ENCODE measurements around the gene CLCA4.
"Not testable (repeated sequence)": the region's sequence is repeated elsewhere in the genome, so short reads cannot be mapped to it uniquely, and the experiment has no call there.

CLCA4 gene, protein sequence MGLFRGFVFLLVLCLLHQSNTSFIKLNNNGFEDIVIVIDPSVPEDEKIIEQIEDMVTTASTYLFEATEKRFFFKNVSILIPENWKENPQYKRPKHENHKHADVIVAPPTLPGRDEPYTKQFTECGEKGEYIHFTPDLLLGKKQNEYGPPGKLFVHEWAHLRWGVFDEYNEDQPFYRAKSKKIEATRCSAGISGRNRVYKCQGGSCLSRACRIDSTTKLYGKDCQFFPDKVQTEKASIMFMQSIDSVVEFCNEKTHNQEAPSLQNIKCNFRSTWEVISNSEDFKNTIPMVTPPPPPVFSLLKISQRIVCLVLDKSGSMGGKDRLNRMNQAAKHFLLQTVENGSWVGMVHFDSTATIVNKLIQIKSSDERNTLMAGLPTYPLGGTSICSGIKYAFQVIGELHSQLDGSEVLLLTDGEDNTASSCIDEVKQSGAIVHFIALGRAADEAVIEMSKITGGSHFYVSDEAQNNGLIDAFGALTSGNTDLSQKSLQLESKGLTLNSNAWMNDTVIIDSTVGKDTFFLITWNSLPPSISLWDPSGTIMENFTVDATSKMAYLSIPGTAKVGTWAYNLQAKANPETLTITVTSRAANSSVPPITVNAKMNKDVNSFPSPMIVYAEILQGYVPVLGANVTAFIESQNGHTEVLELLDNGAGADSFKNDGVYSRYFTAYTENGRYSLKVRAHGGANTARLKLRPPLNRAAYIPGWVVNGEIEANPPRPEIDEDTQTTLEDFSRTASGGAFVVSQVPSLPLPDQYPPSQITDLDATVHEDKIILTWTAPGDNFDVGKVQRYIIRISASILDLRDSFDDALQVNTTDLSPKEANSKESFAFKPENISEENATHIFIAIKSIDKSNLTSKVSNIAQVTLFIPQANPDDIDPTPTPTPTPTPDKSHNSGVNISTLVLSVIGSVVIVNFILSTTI

DNA sequence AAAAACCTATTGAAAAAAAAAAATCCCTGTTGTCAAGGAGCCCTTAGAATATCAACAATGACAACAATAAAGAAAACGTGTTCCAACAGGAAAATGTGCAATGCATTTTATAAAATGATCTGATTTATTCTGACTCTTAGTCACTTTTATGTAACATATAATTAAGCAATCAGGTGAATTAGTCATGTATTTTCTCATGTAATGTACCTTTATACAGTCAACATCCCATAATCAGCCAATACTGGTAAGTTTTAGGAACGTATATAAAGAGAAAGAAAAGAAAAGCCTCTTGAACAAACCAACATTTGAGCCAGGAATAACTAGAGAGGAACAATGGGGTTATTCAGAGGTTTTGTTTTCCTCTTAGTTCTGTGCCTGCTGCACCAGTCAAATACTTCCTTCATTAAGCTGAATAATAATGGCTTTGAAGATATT is at the start of gene CLCA4:
Gene CLCA4, plus strand, starts transcription at position 292 of the 435 bp plus-strand sequence. Its CDS starts 42 bp downstream, at position 334.
- DNase-seq (ENCODE audit: low read depth, low spot score): no peak

DNA sequence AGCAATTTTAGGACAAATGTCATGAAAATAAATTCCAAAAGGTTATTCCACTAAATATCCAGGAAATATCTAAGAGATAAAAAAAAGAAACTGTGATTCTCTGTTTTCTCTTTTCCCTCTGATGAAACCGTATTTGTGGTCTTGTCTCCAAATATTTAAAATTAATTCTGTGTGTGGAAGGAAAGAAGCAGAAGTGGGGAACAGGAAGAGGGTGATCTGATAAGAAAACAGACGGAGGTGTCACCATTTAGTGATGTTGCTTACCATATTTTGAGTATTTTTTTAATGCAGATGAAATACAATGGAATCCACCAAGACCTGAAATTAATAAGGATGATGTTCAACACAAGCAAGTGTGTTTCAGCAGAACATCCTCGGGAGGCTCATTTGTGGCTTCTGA is 48.6 kb upstream of the CLCA4 start:
- no peak for DNase-seq (ENCODE audit: low read depth, low spot score)

DNA sequence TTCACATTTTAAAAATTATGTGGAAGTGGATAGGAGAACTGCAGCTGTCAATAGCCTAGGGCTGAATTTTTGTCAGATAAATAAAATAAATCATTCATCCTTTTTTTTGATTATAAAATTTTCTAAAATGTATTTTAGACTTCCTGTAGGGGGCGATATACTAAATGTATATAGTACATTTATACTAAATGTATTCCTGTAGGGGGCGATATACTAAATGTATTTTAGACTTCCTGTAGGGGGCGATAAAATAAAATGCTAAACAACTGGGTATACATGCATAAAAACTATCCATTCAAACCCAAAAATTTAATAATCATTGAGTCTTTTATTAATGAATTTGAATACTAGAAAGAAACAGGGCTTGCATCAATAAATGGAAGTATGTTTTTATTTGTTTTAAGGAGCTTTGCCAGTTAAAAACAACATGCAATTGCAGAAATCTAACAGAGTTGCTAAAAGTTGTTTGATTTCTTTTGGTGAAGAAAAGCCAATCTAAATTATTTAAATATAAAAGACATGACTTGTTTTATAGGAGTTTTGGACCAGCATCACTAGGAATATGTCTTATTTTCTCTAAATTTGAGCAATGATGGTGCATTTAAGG is 46.8 kb upstream of the CLCA4 start:
- no peak for DNase-seq (ENCODE audit: low read depth, low spot score)

DNA sequence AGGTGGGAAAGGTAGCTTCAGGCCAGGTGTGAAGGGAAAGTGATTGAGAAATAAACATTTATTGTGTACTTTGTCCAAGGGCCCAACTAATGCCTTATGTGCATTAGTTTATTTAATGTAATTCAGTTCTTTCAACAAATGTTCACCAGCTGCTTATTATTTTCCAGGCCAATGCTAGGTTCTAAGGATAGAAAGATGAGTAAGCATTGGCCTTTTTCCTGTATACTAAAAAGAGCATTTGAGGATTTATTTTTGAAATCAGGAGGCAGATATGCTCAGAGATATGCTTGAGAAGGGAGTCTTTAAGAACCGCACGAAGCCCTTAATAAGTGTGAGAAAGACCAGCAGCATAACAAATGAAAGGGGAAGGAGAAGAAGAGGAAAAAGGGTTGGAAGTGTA is 46.2 kb upstream of the CLCA4 start:
- DNase-seq (ENCODE audit: low read depth, low spot score): no peak

DNA sequence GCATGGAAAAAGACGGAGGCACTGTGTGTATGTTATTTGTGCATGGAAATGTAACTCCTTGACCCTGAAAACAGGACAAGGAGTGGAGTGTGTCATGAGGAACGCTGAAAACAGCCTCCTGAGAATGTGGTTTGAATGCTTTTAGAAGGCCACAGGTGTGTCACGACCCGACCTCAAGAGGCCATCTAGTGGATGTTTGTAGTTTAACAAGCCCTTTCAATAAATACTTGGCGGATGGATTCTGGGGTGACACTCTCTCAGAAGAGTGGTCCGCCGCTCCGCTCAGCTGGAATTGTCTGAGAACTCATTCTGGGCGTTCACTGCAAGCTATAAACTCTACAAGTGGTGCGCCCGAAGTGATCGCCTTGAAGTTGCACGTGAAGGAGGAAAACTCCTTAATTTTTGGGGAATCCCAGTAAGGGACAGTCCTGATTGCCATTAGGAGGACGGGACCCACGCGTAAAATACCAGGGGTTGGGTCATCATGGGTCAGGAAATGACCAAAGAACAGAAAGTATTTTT is 44.7 kb upstream of the CLCA4 start:
- DNase-seq (ENCODE audit: low read depth, low spot score): not testable (repeated sequence)

DNA sequence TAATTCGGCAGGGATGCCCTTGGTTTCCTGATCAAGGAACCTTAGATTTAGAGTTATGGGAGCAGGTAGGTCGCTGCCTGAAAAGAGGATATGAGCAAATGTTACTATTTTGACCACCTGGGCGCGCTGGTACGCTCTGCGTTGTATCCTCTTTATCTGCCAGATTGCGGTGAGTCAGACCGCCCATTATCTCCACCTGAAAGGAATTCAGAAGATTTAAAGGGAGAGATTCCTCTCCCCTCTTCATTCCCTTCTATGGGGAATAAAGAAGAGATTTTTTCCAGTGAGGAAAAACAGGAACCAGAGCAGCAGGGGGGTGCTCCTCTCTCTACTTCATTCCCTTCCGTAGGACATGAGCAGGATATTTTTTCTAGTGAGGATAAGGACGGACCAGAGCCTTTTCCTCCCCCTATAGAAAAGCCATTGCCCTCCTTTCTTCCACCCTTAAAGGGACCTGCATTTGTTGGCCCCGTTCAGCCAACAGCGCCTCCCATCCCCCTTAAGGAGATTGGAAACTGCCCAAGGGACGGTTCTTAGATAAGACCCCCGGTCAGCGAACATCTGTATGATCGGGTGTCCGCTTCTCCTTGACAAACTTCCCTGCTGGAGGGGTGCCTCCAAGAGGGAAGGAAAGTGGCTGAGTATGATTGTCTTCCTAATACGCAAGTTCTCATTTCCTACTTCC is 44.0 kb upstream of the CLCA4 start:
- DNase-seq (ENCODE audit: low read depth, low spot score): no peak

DNA sequence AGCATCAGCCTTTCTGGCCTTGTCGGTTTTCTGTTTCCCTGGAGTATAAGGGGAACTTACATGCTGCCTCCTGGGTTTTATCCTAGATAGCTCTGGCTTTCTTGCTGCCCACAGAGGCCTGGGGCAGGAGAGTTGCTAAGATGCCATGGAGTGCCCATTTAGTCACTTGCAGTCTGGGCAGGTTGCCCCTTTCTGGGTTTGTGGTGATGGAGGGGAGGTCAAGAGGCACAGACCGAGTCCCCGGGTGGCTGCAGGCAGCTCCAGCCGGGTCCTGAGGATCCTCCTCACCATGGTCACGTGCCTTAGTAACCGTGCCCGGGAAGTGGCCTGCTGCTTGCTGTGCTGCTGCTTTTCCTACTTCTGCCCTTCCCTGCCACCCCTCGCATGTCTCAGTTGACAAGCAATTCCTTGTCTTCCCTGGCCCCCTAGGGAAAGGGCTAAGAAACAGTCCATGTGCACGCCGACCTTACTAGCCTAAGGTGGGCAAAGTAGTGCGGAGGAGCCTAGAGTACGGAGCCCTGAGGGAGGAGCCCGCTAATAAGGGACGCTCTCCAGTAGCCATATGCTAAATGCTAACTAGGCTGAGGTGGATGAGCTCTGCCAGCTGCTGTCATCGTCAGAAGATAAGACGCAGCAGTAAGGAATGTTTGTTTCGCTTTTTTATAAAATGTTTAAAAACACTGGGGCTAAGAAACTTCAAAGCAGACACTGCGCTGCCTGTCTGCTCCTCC is 43.3 kb upstream of the CLCA4 start:
- no peak for DNase-seq (ENCODE audit: low read depth, low spot score)

DNA sequence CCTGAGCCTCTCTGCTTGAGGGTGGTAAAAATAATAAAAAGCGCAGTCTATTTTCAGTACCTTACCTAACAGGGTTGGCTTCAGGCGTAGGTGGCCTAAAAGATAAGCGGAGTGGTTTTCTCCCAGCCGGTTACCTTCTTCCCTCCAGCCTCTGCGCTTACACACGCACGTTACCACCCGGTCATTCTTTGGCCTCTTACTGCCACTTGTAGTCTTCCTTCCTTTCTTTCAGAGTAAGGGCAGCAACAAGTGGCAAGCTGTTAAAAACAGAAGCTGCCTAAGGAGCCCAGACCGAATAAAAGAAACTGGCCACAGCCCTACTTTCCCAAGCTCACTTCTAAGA is 42.8 kb upstream of the CLCA4 start:
- no peak for DNase-seq (ENCODE audit: low read depth, low spot score)

DNA sequence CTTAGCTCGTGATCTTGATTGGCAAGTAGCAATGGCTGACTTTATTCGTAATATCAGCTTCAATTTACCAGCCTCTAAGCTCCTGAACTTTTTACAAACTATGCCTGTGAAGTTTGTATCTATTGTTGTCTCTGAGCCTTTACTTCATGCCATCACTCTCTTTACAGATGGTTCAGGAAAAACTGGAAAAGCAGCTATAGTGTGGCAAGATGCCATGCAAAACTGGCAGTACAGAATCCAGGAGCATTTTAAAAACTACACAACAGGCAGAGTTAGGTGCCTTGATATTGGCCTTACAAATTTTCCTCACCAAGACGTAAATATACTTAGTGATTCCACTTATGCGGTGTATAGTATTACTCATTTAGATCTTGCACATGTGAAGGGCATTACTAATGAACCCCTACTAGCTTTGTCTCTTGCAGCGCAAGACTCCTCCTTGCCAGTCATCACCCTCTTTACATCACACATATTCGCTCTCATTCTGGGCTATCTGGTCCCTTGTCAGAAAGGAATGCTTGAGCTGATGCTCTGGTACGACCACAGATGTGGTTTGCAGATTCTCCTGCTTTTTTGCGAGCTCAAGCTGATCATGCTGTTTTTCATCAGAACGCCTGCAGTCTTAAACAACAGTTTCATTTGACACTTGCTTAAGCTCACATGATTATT is 41.8 kb upstream of the CLCA4 start:
- no peak for DNase-seq (ENCODE audit: low read depth, low spot score)

DNA sequence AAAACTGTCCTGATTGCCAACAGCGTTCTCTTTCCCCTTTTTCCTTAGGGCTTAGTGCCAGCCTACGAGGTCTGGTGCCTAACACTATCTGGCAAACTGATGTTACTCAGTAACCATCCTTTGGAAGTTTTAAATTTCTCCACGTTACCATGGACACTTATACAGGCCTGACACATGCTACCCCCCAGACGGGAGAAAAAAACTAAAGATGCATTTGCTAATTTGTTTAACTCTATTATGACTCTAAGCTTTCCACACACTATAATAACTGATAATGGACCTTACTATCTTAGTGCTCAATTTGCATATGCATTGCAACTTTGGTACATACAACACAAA is 41.3 kb upstream of the CLCA4 start:
- no peak for DNase-seq (ENCODE audit: low read depth, low spot score)

DNA sequence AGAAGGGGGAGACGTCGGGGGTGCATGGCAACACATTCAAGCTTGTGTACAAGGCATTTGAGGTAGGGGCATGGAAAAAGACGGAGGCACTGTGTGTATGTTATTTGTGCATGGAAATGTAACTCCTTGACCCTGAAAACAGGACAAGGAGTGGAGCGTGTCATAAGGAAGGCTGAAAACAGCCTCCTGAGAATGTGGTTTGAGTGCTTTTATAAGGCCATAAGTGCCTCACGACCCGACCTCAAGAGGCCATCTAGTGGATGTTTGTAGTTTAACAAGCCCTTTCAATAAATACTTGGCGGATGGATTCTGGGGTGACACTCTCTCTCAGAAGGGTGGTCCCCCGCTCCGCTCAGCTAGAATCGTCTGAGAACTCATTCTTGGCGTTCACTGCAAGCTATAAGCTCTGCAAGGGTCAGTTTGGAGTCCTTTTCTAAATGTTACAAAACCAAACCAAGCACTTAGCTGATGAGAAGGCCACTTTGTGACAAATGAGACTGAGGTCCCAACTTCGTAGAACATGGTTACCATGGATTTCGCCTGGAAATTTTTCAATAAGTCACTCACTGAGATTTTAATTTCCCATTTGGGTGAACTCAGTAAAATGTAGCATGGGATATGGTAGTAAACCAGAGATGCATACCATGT is 38.8 kb upstream of the CLCA4 start:
- DNase-seq (ENCODE audit: low read depth, low spot score): no peak

DNA sequence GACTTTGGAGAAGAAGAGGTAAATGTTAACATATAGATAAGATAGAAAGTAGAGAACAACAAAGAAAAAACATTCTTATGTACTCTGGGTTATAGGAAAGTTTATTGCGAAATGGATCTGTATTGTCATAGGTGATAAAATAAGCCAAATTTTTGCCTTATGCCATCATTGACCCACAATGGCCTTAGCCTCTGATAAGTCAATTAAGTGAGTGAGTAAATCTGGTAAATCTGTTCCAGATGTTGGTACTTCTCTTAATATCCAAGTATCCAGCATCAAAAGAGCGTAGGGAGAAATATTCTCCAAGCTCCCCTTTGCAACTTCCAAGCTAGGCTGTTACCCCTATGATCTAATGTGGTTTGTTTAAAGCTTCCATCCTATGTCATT is 38.3 kb upstream of the CLCA4 start:
- no peak for DNase-seq (ENCODE audit: low read depth, low spot score)

DNA sequence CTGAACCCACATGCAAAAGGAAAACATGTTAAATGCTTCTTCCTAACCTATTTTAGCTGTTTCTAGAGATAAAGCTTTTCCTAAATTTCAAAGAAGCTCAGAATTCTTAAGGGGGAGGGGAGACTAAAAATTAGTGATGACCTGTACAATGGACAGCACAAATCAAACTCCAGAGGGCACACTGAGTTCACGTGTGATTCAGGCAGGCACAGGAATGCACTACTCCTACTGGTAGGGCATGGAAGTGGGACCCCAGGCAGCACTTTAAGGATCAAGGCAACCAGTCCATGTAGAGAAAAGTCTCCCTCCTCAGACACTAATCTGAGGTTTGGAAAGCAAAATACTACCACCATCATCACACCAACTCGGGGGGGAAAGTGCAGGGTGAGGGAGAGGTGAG is 31.3 kb upstream of the CLCA4 start:
- no peak for DNase-seq (ENCODE audit: low read depth, low spot score)

DNA sequence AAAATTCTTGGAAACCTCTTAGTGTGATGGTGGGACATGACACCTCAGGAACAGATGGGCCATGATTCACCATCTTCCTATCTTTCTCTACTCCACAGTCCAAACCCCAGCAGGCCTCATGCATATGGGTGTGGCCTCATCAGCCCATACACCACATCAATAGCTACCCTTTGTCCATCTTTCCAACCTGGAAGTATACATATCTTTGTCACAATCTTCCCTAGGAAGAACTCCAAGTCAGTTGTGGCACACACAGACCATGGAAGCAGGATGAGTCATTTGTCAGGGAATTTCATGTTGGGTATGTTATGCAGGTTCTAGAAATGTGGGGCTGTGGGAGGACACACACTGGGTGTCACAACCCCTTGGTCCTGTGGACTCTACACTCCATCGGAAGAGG is 30.5 kb upstream of the CLCA4 start:
- no peak for DNase-seq (ENCODE audit: low read depth, low spot score)

DNA sequence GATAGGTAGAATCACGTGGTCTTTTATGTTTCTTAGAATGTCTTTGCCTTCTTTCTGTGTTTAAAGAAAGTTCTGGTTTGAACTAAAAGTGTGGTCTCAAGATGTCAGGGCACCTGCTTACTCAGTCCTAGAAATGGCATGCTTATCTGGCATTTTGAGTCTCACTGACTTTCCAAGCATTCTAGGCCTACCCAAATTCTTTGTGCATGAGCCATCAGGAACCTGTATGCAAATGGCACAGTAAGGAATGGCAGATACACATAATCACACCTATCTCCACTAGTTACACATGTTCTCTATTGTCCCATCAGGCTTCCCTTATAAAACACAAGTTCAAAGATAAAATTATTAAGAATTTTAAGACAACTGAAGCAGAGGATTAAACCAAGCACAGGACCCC is 29.5 kb upstream of the CLCA4 start:
- no peak for DNase-seq (ENCODE audit: low read depth, low spot score)

DNA sequence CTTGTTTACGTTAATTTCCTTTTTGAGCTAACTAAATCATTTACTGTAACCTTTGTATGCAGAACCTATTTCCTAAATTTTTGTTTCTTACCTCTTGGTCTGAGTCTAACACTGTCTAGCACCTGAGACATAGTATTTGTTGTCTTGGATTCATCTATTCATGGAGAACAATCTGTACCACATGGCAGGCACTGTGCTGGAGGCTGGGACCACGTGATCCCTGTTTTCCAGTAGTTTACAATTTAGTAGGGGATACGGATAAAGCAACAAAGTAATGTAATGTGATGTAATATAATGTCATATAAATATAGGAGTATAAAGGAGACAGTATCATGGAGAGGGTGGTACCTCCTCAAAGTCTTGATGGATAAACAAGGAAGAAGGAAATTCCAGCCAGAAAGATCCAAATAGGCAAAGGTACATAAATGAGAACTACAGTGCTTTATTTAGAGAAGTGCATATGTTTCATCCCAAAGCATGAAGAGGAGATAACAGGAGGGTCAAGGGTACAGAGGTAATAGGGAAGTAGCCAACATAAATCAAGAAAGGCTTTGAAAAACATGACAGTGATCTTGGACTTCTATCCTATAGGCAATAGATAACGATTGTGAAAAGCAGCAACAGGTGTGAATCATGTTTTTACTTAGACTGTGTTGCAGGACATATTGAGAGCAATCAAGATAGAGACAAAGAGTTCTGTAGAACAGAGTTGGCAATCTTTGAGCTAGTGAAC is 25.9 kb upstream of the CLCA4 start:
- DNase-seq (ENCODE audit: low read depth, low spot score): no peak

DNA sequence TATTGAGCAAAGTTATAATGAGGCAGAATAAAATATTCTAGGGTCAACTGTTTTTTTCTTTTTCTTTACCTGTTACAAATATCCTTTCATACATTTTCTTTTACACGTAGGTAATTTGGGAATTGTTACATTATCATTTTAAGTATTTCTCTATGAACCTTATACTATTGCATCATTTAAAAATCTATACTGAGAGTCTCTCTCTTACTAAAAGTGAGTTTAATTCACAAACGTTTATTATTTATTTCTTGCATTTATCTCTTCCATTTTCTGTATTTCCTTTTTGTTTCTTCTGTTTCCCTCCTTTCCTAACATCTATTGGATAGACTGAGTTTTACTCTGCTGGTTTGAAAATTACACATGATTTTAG is 25.4 kb upstream of the CLCA4 start:
- DNase-seq (ENCODE audit: low read depth, low spot score): no peak

DNA sequence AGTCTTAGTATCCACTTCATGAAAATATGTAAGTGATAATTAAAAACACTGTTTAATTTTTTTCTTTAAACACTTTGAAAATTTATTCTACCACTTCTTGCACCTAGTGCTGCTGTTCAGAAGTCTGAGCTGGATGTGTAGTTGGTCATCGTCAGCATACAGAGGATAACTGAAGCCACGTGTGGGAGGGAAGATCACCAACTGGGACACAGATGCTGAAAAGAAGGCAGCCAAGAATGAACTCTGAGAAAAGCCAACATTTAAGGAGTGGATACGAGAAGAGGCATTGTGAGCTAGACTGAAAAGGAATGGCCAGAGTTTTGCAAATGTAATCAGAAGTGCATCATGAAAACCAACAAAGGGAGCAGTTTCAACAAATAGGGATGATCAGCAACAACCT is 24.6 kb upstream of the CLCA4 start:
- no peak for DNase-seq (ENCODE audit: low read depth, low spot score)

DNA sequence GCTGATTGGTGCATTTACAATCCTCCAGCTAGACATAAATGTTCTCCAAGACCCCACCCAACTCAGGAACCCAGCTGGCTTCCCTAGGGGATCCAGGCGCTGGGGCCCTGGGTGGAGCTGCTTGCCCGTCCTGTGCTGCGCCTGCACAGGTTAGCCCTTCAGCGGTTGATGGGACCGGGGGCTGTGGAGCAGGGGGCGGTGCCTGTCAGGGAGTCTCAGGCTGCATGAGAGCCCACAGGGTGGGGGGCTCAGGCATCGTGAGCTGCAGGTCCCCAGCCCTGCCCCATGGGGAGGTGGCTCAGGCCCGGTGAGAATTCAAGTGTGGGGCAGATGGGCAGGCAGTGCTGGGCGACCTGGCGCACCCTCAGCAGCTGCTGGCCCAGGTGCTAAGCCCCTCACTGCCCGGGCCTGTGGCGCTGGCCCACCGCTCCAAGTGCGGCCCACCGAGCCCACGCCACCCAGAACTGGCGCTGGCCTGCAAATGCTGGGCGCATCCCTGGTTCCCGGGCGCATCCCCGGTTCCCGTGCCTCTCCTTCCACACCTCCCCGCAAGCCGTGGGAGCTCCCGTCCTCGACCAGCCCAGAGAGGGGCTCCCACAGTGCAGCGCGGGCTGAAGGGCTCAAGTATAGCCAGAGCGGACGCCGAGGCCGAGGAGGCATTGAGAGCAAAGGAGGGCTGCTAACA is 23.1 kb upstream of the CLCA4 start:
- DNase-seq (ENCODE audit: low read depth, low spot score): no peak

Data from smooth muscle cell of the brain vasculature (primary cell).